Measurements from ENCODE around the gene RAB1B.
"Not testable (repeated sequence)": the region's sequence is repeated elsewhere in the genome, so short reads cannot be mapped to it uniquely, and the experiment has no call there.

The RAB1B gene

DNA sequence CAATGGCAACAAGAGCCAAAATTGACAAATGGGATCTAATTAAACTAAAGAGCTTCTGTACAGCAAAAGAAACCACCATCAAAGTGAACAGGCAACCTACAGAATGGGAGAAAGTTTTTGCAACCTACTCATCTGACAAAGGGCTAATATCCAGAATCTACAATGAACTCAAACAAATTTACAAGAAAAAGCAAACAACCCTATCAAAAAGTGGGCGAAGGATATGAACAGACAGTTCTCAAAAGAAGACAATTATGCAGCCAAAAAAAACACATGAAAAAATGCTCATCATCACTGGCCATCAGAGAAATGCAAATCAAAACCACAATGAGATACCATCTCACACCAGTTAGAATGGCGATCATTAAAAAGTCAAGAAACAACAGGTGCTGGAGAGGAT lies 51.9 kb downstream of the RAB1B start:
- H3K9me3 ChIP-seq (ENCODE audit: control insufficient read depth in 1 of 2, low read length in 2 of 2); H3K27me3 ChIP-seq (ENCODE audit: control insufficient read depth in 1 of 2, insufficient read depth in 2 of 2, low read length in 2 of 2); H3K4me3 ChIP-seq (ENCODE audit: low read depth in 1 of 2, low read length in 2 of 2); H3K36me3 ChIP-seq (ENCODE audit: control insufficient read depth in 1 of 2, insufficient read depth in 2 of 2, low read length in 2 of 2); H3K27ac ChIP-seq (ENCODE audit: low read depth, low read length); H3K9ac ChIP-seq (ENCODE audit: low read depth in 1 of 2, low read length in 2 of 2): not testable (repeated sequence)
- peaks cover 10 to 17% of the 10 kb centered on the region in 2 donors for H3K4me1 ChIP-seq (ENCODE audit: control insufficient read depth in 1 of 2, insufficient read depth in 2 of 2, low read length in 2 of 2)

- H3K27ac ChIP-seq (ENCODE audit: low read depth, low read length); H3K9ac ChIP-seq (ENCODE audit: low read depth in 1 of 2, low read length in 2 of 2); H3K9me3 ChIP-seq (ENCODE audit: control insufficient read depth in 1 of 2, low read length in 2 of 2); H3K4me3 ChIP-seq (ENCODE audit: low read depth in 1 of 2, low read length in 2 of 2); H3K27me3 ChIP-seq (ENCODE audit: control insufficient read depth in 1 of 2, insufficient read depth in 2 of 2, low read length in 2 of 2); H3K36me3 ChIP-seq (ENCODE audit: control insufficient read depth in 1 of 2, insufficient read depth in 2 of 2, low read length in 2 of 2): not testable (repeated sequence)
- H3K4me1 ChIP-seq (ENCODE audit: control insufficient read depth in 1 of 2, insufficient read depth in 2 of 2, low read length in 2 of 2) = peaks cover 10 to 17% of the 10 kb centered on the region in 2 donors
Measured at GRCh38 chr11:66320748-66321147, 52.3 kb downstream of the RAB1B start.

- Histone ChIP-seq H3K9me3 (ENCODE audit: control insufficient read depth in 1 of 2, low read length in 2 of 2) (no peaks in the 10 kb centered on the region), H3K27ac (ENCODE audit: low read depth, low read length) (no peak overlapping the region)
Measured at GRCh38 chr11:66321606-66322005, 53.2 kb downstream of the RAB1B start.

GRCh38 chr11:66322732-66323427 lies 54.4 kb downstream of the RAB1B start:
- Histone ChIP-seq H3K36me3 (ENCODE audit: control insufficient read depth in 1 of 2, insufficient read depth in 2 of 2, low read length in 2 of 2) (no peaks in the 10 kb centered on the region), H3K4me1 (ENCODE audit: control insufficient read depth in 1 of 2, insufficient read depth in 2 of 2, low read length in 2 of 2) (peaks cover 8 to 16% of the 10 kb centered on the region in 2 donors), H3K27me3 (ENCODE audit: control insufficient read depth in 1 of 2, insufficient read depth in 2 of 2, low read length in 2 of 2) (no peaks in the 10 kb centered on the region), H3K27ac (ENCODE audit: low read depth, low read length) (no peak overlapping the region), H3K9me3 (ENCODE audit: control insufficient read depth in 1 of 2, low read length in 2 of 2) (no peaks in the 10 kb centered on the region), H3K4me3 (ENCODE audit: low read depth in 1 of 2, low read length in 2 of 2) (no peak overlapping the region), H3K9ac (ENCODE audit: low read depth in 1 of 2, low read length in 2 of 2) (no peak overlapping the region)

More at GRCh38 chr11:66321606-66322005, 53.2 kb downstream of the RAB1B start:
- H3K27me3 ChIP-seq (ENCODE audit: control insufficient read depth in 1 of 2, insufficient read depth in 2 of 2, low read length in 2 of 2) = no peaks in the 10 kb centered on the region
- H3K4me1 ChIP-seq (ENCODE audit: control insufficient read depth in 1 of 2, insufficient read depth in 2 of 2, low read length in 2 of 2) = peaks cover 10 to 13% of the 10 kb centered on the region in 2 donors
- H3K36me3 ChIP-seq (ENCODE audit: control insufficient read depth in 1 of 2, insufficient read depth in 2 of 2, low read length in 2 of 2) = no peaks in the 10 kb centered on the region
- no peak overlapping the region for H3K9ac ChIP-seq (ENCODE audit: low read depth in 1 of 2, low read length in 2 of 2)
- no peak overlapping the region for H3K4me3 ChIP-seq (ENCODE audit: low read depth in 1 of 2, low read length in 2 of 2)

- Histone ChIP-seq H3K36me3 (ENCODE audit: control insufficient read depth in 1 of 2, insufficient read depth in 2 of 2, low read length in 2 of 2) (no peaks in the 10 kb centered on the region), H3K27me3 (ENCODE audit: control insufficient read depth in 1 of 2, insufficient read depth in 2 of 2, low read length in 2 of 2) (no peaks in the 10 kb centered on the region), H3K4me1 (ENCODE audit: control insufficient read depth in 1 of 2, insufficient read depth in 2 of 2, low read length in 2 of 2) (peaks cover 8 to 16% of the 10 kb centered on the region in 2 donors), H3K4me3 (ENCODE audit: low read depth in 1 of 2, low read length in 2 of 2) (no peak overlapping the region), H3K9me3 (ENCODE audit: control insufficient read depth in 1 of 2, low read length in 2 of 2) (no peaks in the 10 kb centered on the region), H3K27ac (ENCODE audit: low read depth, low read length) (no peak overlapping the region), H3K9ac (ENCODE audit: low read depth in 1 of 2, low read length in 2 of 2) (no peak overlapping the region)
Measured at GRCh38 chr11:66323684-66324083, 55.2 kb downstream of the RAB1B start.

DNA sequence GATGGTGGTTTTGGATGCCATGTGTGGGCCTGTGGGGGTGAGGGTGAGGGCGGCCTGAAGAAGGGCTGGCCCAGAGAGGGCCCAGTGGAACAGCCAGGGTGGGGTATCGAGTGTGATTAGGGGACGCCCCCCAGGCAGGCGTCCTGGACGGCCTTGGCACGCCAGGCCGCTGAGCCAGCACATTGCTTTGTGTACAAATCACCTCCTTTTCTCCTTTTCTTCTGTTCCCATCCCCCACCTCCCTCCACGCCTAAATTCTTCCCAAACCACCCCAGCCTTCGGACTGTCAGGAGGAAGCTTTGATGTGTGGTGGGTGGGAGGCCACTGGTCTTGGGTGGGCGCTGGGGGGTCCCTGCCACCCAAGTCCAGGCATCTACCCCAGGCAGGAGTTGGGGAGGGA lies 56.2 kb downstream of the RAB1B start:
- Histone ChIP-seq H3K4me3 (ENCODE audit: low read depth in 1 of 2, low read length in 2 of 2) (no peak overlapping the region), H3K27me3 (ENCODE audit: control insufficient read depth in 1 of 2, insufficient read depth in 2 of 2, low read length in 2 of 2) (no peaks in the 10 kb centered on the region), H3K4me1 (ENCODE audit: control insufficient read depth in 1 of 2, insufficient read depth in 2 of 2, low read length in 2 of 2) (peaks cover 10 to 15% of the 10 kb centered on the region in 2 donors), H3K36me3 (ENCODE audit: control insufficient read depth in 1 of 2, insufficient read depth in 2 of 2, low read length in 2 of 2) (no peaks in the 10 kb centered on the region), H3K27ac (ENCODE audit: low read depth, low read length) (no peak overlapping the region), H3K9ac (ENCODE audit: low read depth in 1 of 2, low read length in 2 of 2) (no peak overlapping the region), H3K9me3 (ENCODE audit: control insufficient read depth in 1 of 2, low read length in 2 of 2) (no peaks in the 10 kb centered on the region)

- Histone ChIP-seq H3K36me3 (ENCODE audit: control insufficient read depth in 1 of 2, insufficient read depth in 2 of 2, low read length in 2 of 2) (no peaks in the 10 kb centered on the region), H3K9me3 (ENCODE audit: control insufficient read depth in 1 of 2, low read length in 2 of 2) (no peaks in the 10 kb centered on the region), H3K27ac (ENCODE audit: low read depth, low read length) (no peak overlapping the region), H3K4me3 (ENCODE audit: low read depth in 1 of 2, low read length in 2 of 2) (no peak overlapping the region), H3K9ac (ENCODE audit: low read depth in 1 of 2, low read length in 2 of 2) (no peak overlapping the region), H3K4me1 (ENCODE audit: control insufficient read depth in 1 of 2, insufficient read depth in 2 of 2, low read length in 2 of 2) (peaks cover 10 to 15% of the 10 kb centered on the region in 2 donors), H3K27me3 (ENCODE audit: control insufficient read depth in 1 of 2, insufficient read depth in 2 of 2, low read length in 2 of 2) (no peaks in the 10 kb centered on the region)
Measured at GRCh38 chr11:66325263-66325671, 56.8 kb downstream of the RAB1B start.

DNA sequence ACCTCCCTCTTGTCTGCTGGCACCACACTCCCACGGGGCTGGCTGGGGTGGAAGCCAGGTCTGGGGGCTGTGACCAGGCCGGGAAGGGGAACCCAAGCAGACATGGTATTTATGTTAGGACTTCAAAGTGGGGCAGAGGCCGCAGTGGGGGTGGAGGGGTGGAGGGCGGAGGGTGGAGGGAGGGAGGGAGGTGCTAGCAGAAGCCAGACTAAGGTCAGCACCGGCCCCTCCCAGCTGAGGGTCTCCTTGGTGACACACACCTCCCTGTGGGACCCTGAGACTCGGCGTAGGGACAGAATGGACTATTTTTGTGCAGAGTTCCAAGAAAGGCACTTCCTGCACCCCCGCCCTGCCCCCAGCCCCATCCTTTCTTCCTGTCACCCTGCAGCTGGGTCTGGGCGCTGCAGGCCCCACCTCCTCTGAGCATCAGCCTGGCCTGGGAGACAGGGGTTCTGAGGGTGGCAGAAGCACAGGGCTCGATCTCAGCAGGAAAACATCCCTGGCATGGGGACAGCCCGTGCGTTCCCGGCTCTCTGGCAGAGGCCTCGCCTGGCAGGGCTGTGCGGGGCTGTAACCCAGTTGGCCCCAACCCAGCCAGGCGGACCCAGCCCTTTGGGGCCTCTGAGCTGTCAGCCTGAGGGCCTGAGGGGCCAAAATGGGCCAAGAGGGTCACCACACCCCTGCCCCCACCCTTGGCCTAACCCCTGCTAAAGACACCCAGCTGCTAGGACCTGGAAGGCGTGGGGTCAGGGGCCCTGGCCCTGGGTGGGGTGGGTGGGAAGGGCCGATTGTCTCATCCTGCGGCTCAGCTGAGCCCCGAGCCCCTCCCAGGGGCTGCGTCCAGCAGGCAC lies 58.0 kb downstream of the RAB1B start:
- Histone ChIP-seq H3K4me3 (ENCODE audit: low read depth in 1 of 2, low read length in 2 of 2) (no peak overlapping the region), H3K36me3 (ENCODE audit: control insufficient read depth in 1 of 2, insufficient read depth in 2 of 2, low read length in 2 of 2) (no peaks in the 10 kb centered on the region), H3K4me1 (ENCODE audit: control insufficient read depth in 1 of 2, insufficient read depth in 2 of 2, low read length in 2 of 2) (peaks cover 10 to 15% of the 10 kb centered on the region in 2 donors), H3K27me3 (ENCODE audit: control insufficient read depth in 1 of 2, insufficient read depth in 2 of 2, low read length in 2 of 2) (no peaks in the 10 kb centered on the region), H3K9me3 (ENCODE audit: control insufficient read depth in 1 of 2, low read length in 2 of 2) (no peaks in the 10 kb centered on the region), H3K27ac (ENCODE audit: low read depth, low read length) (no peak overlapping the region), H3K9ac (ENCODE audit: low read depth in 1 of 2, low read length in 2 of 2) (no peak overlapping the region)
